HG02943 (cell line): ENCODE results near the gene C1orf105.
A peak's percentile ranks its signal among the peaks of the same experiment; 100 is the strongest.
"Not testable (repeated sequence)": the region's sequence is repeated elsewhere in the genome, so short reads cannot be mapped to it uniquely, and the experiment has no call there.

Experiments
- ATAC-seq: cut with Tn5 transposase; IDR thresholded peaks from one replicate; pipeline ENCODE4 v1.9.1; 2021; ENCODE audit warnings: mild to moderate bottlenecking, low read depth, moderate library complexity; ENCODE audit not compliant: unreplicated experiment

The C1orf105 gene, protein sequence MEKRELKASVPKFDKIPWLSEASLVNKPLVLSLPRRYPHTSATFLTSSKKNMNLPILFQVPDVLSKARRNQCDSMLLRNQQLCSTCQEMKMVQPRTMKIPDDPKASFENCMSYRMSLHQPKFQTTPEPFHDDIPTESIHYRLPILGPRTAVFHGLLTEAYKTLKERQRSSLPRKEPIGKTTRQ

DNA sequence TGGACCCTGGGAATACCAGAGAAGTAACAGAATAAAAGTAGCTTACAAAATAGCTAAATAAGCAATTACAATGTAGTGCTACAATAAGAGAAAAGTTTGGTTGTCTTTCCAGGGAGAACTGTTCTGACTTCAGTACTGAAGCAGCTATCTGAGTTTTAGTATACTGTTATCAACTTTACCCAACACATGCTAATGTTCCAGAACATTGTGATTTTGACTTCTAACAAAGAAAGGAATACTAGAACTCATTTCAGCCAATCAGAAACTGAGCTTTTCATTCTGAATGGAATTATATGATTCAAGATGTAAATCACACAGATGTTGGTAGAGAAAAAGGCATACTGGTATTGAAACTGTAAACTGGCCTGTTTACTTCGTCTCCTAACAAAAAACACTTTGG, at the start of gene C1orf105:
Gene C1orf105, plus strand, starts transcription at position 301 of the 400 bp plus-strand sequence. CDS start 201 bp downstream, outside the sequence.
- ATAC-seq, result no peak

DNA sequence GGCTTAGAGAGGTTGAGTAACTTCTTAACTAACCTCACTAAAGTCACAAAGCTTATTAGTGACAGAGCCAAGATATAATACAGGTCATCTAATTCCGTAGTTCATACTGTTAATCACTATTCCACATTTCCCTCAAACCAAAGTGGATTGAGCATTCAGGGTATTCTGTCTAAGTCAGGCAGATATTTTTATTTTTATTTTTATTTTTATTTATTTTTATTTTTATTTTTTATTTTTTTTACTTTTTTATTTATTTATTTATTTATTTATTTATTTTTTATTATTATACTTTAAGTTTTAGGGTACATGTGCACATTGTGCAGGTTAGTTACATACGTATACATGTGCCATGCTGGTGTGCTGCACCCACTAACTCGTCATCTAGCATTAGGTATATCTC, 48.8 kb upstream of the C1orf105 start:
- not testable (repeated sequence) for ATAC-seq

DNA sequence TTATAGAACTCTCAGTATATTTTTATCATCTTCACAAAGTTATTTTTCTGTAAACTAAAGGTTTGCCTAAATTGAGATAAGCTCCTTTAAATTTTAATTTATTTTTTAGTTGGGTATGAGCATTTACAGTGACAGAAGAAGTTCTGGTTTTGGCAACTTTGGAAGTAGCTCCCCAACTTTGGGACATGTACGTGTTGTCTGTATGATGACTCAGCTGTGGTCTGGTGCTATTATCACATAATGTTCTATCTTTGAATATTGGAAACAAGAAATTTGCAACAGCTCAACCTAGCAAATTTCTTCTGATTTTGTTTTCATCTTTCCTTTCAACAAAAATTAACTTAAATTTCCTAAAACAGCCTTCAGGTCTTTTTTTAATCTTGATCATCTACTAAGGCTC, 46.6 kb upstream of the C1orf105 start:
- ATAC-seq, result no peak

DNA sequence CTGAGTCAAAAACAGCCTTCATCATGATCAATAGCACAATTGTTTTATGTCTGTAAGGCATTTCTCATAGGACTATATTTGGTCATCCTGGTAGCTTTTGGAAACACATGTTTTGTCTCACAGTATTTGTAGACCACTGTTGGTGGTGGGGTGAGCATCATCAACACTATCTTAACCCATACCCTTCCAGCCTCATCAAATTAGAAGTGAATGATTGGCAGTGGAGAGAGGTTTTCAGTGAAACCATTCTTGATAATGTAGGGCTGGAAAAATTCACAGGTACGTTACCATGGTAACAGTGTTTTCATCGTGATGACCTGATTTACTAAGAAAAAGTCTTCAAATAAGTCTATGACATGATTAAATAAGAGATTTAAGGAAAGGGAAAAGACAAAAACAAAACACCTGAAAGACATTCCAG, 45.3 kb upstream of the C1orf105 start:
- no peak for ATAC-seq

DNA sequence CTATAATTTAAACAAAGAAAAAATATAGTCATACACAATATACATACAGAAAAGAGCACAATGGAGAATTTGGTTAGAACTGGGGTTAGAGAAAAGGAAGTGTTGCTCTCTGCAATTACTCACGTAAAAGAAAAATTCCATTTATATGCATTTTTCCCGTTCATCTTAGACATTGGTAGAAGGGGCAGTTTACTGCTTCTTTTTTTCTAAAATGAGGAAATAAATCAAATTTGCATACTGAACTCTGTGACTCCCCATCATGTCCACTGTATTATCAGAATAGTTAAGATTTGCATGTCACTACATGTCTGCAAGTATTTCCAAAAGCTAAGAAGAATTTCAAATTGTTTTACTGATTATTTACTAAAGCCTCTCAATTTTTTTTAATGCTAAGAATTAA, 44.1 kb upstream of the C1orf105 start:
- no peak for ATAC-seq

DNA sequence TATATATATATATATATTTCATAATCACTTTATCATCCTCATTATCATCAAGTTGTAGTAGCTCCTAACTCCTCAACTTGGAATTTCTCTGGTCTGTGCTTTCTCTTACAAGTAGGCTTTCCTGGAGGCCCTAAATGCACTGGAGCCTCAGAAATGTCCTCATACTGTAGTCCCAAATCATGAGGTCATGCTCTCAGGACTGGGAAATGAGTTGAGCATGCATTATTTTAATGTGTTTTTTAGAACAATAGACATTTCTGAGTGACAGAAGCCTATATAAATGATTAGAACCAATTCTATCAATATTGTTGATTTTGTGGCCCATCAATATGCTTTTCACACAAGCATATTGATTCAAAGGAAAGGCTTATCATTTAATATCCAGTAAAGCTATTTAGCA, 42.9 kb upstream of the C1orf105 start:
- ATAC-seq, result no peak

DNA sequence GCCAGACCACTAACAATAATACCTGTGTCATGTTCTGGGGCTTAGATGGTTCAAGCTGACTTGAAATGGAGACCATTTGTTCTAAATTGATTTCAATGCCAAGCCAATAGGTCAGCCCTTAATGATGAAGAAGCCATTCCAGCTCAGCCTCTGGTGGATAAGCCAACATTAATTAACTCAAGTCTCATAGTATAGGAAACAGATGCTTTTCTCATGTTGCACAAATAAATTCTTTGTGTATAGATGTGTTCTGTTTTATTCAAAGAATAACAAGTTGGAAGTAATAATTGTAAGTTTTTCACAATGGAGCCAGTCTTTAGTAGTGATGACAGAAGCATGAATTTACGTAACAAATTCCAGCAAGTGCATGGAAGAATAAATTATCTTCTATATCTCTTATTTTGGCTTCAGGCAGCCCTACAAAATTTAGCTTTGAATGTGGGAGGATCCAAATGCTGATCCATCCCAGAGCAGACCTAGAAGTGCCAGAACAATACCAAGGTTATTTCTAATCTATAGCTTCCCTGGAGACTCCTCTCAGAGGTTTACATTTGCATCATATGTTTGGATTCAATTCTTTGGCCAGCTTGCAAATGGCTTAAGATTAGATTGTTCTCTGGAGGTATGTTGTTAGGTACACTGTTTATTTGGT, 42.2 kb upstream of the C1orf105 start:
- no peak for ATAC-seq

DNA sequence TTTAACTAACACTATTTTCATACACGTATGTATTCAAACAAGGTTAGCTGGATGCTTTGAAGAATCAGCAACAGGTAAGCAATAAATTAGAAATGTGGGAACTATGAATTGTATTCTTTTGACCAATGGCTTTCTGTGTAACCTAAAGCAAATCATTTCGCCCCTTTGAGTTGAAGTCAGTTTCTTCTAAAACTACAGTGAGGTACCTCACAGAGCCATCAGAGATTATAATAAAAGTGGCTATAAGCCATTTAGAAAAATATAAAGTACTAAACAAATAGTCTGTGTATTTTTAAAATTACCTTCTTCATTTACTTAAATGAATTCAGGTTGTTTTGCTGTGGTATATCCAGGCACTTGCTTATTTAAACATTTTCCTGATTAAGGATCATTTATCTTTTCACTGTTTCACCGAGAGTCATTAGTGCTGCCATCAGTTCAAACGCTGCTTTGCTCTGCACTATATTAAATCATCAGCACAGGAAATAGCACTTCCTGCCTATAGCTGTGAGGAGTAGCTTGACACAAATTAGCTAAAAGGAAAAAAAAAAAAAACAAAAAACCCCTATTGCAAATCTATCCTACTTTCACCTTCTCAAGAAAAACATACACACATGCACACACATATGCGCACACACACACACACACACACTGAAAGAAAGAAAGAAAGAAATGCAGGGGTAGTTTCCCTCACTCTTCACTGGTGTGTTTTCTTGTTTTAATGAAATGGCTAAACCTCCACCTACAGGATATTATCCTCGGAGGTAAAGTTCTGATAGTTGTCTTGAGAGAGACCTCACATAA, 39.8 kb upstream of the C1orf105 start:
- peak; percentile 84 for ATAC-seq

DNA sequence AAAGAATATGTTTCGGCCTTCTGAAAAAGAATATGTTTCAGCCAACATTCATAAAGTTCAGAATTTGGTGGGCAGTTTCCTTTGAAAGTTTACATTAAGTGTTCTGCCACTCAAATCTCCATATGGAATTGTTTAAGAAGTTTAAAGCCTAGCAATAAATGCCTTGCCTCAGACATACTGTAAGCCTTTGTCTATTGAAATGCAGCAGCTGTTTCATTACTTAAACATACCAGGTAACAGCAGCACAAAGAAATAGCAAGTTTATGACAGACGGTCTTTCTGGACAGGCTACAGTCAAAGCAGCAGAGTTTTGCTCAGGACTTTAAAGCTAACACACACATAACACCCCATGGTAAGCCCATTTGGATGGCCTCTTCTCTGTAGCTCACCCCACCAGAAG, 38.5 kb upstream of the C1orf105 start:
- no peak for ATAC-seq

DNA sequence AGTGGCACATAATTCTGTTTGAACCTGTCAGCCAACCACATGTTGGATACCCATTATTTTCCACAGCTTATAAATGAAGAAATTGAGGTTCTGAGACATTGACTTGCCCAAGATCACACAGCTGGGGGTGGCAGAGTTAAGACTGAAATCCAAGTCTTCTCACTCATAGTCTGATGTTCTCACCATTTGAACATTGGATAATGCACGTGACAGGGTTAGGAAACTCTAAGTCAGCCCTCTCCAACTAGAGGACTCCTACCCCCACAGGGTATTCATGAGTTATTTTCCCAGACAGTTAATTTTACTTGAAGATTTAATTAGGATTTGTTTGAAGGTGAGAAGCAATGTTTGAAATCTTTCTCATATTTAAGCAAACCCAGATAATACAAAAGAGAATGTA, 38.1 kb upstream of the C1orf105 start:
- no peak for ATAC-seq

DNA sequence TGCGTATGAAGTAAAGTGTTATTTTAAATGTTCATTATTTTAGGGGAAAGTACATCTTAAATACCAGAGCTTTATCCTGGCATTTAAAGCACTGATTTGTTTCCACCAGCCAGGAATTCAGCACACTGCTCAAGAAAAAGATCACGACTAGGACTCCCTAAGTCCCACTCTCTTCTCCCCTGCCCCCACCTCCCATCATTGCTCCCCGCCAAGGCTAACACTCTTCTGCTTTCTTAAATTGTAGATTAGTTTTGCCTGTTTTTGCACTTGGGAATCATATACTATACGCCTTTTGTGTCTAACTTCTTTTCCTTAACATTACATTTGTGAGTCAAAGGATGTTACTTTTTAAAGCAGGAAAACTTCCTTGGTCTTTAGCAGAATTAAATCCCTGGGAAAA, 37.5 kb upstream of the C1orf105 start:
- no peak for ATAC-seq

DNA sequence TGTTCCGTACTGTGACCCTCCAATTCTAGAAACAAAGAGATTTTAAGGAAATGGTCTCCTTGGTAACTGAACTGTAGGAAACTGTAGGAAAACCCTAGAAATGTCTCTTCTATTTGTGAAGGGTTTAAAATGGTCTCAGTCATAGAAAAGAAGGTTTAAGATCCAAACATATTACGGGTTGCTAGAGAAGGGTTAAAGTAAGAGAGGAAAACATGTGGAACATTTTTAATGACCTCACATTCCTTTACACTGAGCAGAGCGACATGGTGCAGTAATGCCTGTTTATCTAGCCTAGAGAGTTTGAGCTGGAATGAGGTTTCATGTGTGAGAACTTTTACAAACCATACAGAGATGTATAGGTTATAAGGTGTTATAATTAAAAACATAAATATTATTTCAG, 36.9 kb upstream of the C1orf105 start:
- ATAC-seq, result no peak

DNA sequence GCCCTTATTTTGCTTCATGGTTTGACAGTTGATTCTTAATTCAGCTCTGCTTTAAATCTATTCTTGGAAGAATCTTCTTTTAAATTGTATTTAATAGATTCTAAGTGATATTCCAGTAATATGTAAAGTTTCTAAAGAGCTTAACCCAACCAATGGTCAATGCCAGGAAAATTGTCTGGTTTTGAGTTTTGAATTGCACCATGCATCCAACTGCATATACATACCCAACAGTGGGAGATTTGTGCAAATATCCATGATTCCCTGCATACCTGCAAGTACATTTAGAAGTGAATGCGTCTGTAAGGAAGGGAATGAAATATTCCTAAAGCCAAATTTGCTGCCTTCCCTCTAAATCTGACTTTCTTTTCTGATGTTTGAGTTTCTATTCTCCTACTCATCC, 35.8 kb upstream of the C1orf105 start:
- no peak for ATAC-seq

DNA sequence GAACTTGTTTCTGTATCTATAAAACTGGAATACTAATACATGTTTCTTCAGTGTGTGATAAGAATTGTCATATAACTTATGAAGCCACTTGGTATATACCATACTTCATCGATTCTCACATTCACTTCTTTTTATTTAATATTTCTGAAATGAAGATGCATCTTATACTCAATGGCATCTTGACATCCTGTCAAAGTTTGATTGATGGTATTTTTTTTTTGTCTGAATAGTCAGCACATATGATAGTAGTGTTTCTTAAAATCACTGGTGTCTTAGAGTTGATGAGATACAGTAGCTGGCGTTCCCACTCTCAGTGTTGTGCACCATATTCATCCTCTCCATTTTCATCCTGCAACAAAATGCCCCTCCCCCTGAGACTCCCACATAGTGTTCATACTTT, 34.4 kb upstream of the C1orf105 start:
- no peak for ATAC-seq

DNA sequence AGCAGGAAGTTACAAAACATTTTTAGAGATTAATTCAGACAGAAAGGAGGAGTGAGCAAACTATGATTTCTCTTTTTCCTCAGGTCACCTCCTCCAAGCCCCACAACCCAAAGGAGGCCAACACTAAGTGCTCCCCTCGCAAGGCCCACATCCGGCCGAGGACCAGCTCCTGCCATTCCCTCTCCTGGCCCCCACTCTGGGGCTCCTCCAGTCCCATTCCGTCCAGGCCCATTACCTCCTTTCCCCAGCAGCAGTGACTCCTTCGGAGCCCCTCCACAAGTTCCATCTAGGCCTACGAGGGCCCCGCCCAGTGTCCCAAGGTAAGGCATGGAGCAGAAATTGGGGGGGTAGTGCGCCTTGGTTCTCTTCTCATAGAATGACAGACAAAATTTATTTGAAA, 32.0 kb upstream of the C1orf105 start:
- no peak for ATAC-seq

DNA sequence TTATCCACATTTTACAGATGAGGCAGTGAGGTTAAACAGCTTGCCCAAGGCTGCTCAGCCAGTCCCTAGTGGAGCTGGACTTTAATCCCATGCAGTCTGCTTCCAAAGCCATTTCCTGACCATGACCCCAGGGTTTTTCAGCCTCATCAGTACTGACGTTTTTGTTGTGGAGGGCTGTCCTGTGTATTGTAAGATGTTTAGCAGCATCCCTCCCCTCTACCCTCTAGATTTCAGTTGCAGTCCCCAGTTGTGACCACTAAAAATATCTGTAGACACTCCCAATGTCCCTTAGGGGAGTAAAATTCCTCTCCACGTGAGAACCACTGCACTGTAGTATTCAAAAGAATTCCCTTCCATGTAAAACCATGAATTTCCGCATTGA, 30.2 kb upstream of the C1orf105 start:
- ATAC-seq, result peak; percentile 7

DNA sequence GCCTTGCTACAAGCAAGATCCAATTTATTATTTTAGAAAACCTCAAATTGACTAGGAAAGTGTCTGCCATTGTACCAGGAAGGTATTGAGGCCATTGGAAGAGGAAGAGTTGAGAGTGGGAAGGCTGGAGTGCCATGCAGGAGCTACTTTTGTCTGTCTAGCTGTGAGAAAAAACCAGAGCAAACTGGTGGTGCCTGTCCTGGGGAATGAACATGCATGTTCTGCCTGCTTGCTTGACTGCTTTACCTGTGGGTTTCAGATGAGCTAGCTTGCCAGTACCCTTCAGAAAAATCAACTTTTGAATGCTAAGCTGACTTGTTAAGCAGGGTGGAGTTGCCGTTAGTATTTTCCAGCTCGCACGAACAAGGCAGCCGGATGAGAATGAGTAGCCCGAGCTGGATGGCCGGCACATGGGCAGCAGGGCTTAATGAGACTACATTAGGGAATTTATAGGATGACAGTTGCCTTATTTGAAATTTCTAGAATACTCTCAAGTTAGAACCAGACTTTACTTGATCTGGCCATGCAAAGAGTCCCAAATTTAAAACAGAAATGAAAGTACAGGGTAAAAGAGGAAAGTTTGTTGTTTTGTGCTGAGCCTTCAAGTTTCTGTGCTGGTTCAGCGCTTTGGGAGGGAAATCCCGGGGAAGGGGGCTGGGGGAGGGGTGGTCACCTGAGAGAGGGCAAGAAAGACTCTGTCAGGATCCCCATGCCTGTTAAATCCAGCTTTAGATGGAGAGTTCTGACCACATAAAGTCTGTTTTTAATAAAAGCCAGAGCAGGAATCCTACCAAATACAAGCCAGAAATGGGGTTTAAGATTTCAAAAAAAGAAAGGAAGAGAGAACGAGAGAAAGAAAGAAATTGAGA, 29.6 kb upstream of the C1orf105 start:
- ATAC-seq, result peak; percentile 44

DNA sequence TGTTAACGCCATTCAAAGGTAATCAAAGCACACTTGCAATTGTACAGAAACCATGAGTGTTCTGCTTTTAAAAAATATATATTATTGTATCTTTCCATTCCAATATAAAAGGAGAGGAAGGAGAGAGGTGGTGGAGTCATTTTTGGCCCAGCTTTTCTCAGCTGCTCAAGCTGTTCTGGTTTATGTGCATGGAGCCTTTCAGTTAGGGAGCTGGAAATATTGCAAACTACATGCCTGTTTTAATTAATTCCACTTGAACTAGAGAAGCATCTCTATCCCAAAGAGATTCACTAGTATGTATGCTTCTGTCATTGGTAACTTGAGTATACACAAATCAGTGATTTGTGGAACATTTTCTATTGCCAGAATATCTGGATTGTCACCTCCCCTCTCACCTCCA, 28.5 kb upstream of the C1orf105 start:
- ATAC-seq, result no peak

DNA sequence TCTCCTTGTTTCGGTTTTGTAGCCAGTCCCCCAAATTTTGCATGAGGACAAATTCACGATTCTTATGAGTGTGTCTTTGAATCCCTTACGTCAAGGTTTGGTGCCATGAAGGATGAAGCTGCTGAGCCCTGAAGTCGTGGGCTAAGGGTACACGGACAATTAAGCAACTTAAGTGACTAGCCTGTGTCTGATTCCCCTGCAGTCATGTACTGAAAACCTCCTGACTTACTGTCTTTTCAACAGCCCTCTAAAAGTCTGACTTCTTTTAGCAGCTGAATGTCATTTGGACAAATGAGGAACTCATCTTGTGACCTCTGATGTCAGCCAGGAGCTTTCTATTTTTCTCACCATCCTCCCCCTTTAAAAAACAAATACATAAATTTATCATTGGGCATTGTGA, 27.1 kb upstream of the C1orf105 start:
- no peak for ATAC-seq

DNA sequence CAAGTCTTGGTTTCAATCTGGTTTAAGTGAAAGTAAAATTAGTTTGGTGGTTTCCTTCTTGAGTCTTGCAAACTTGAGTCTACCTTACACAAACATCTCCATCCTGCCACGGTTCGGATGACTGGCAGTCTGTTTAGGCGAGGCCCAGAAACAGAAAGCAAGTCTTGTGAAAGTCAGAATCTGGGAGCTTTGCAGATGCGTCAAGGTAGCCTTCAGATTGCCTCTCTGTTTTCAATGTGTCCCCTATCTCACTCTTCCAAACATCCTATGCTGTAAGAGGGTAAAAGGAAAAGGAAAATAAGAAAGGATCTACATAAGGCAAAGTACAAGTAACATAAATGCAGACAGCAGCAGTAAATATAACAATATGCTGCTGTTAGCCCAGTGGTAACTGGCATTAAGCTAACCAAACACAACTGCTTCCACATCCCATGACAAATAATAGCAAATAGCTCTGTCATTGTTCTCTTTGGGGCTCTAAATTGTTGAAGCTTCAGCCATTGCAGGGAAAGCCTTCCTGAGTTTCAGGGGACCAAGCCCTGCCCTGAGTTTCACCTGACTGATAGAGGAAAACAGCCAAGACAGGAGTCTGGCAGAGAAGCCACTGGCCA, 26.2 kb upstream of the C1orf105 start:
- ATAC-seq, result peak; percentile 77
